Thoracic aorta (tissue), 2 donors: ENCODE results near the gene DOK6. TPM values are rescaled to one million over a fixed set of nuclear protein-coding genes. Genes with fewer than 3 reads are reported as not detected.

Experiments
- ATAC-seq: fragments of 150-250 bp; one replicate; pipeline ENCODE4 v1.8.0; 2017; ENCODE audit warnings: low read depth; ENCODE audit not compliant: insufficient number of reproducible peaks, low FRiP score
- DNase-seq: peaks from one replicate; pipeline ENCODE4 v3.0.0-alpha.2; 2020; ENCODE audit warnings: low spot score
- H3K27ac ChIP-seq, 2 donors: fragments of 200-600 bp; sonication (generic); 1 replicate in 1 of 2; 2 replicates in 1 of 2; pipeline ENCODE4 v1.5.1; 2016; ENCODE audit warnings: mild to moderate bottlenecking in 2 of 2, moderate library complexity in 2 of 2
- H3K27me3 ChIP-seq: fragments of 200-600 bp; sonication (generic); replicated peaks from 2 replicates; pipeline ENCODE4 v1.6.0; 2016; ENCODE audit warnings: mild to moderate bottlenecking; ENCODE audit not compliant: insufficient read depth
- H3K36me3 ChIP-seq: fragments of 200-600 bp; sonication (generic); one replicate; pipeline ENCODE4 v1.5.1; 2016
- H3K4me1 ChIP-seq, 2 donors: fragments of 200-600 bp; sonication (generic); 1 replicate in 1 of 2; 2 replicates in 1 of 2; pipeline versions ENCODE4 v1.5.1 to v1.6.0; 2016; ENCODE audit warnings: low read depth in 2 of 2, mild to moderate bottlenecking in 1 of 2; ENCODE audit not compliant: control insufficient read depth in 1 of 2
- H3K4me3 ChIP-seq: fragments of 200-600 bp; sonication (generic); 2 replicates; pipeline ENCODE4 v1.5.1; 2016; ENCODE audit warnings: mild to moderate bottlenecking
- H3K9me3 ChIP-seq: fragments of 200-600 bp; sonication (generic); 2 replicates; pipeline ENCODE4 v1.5.1; 2016
- total RNA-seq, 2 donors: library from RNA; depleted of rRNA; stranded (reverse); fragments of >200 nt; gene quantifications; one replicate each; pipeline versions ENCODE4 v1.1.0 to v1.2.3, GENCODE V29; 2016
- TF ChIP-seq, protein P1 (sequence below): fragments of 200-600 bp; sonication (generic); IDR thresholded peaks from one replicate; pipeline ENCODE4 v1.5.1; 2019; ENCODE audit warnings: antibody characterized with exemption

Gene DOK6
- total RNA-seq, 2 donors from 2014 or later, result 2.0 to 2.1 TPM

DNA sequence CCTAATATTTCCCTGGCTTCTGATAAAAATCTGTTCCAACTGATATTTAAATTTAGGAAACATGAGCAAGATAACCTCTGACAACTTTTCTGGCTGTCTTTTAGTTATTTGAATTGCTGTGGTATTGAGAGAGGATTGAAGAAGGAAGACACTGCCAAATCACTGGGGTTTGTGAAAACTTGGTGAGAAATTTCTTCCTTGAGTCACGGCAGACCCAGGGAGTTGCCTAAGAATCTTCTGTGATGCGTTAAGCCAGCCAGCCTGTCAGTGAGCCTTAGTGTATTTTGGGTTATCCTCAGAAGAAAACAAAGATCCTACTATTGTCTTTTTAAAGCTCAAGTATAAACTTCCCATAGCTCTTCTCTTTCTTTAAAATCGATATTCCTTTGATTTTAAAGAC lies 17.5 kb upstream of the DOK6 start:
- Histone ChIP-seq H3K4me3 (no peak overlapping the region), H3K9me3 (no peaks in the 10 kb centered on the region), H3K27ac (no peak overlapping the region), H3K36me3 (no peaks in the 10 kb centered on the region), H3K27me3 (no peaks in the 10 kb centered on the region), H3K4me1 (no peaks in the 10 kb centered on the region)
- DNase-seq (no peak), ATAC-seq (no peak)
- TF ChIP-seq, protein P1, sequence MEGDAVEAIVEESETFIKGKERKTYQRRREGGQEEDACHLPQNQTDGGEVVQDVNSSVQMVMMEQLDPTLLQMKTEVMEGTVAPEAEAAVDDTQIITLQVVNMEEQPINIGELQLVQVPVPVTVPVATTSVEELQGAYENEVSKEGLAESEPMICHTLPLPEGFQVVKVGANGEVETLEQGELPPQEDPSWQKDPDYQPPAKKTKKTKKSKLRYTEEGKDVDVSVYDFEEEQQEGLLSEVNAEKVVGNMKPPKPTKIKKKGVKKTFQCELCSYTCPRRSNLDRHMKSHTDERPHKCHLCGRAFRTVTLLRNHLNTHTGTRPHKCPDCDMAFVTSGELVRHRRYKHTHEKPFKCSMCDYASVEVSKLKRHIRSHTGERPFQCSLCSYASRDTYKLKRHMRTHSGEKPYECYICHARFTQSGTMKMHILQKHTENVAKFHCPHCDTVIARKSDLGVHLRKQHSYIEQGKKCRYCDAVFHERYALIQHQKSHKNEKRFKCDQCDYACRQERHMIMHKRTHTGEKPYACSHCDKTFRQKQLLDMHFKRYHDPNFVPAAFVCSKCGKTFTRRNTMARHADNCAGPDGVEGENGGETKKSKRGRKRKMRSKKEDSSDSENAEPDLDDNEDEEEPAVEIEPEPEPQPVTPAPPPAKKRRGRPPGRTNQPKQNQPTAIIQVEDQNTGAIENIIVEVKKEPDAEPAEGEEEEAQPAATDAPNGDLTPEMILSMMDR, result no peak

DNA sequence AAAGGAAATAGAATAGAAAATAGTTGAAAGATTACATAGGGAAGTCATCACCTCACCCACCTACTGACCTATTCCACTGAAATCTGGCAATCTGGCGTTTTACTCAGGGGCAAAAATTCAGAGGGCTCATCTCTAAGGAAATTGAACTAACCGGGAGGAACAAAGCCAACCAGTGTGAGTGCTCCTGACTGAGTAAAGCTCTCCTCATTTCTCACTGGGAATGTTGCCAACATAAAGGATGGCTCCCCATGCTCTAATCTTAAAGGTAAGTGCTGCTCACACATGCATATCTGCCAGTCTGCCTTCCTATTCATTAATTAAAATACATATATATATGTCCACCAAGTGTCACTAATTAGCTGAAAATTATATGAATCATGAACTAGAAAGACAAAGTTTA lies 13.5 kb upstream of the DOK6 start:
- H3K4me3 ChIP-seq, result no peak overlapping the region

DNA sequence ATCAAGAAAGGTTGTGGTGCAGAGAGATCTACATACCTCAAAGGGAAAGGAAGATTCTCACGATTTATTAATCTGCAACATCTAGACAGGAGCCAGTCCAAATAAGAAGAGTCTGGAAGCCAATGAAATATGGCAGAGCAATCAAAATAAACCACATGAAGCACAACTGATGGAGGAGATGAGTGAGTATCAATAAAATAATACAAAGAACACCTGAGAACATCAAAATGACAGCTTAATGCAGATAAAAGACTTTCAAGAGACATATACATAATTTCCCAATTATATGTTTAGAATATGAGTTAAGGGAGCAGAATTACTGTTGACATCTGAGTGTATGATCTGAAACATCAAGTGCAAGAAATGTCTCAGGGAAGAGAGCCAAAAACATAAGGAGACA lies 12.5 kb upstream of the DOK6 start:
- TF ChIP-seq, protein P1, result no peak
- Histone ChIP-seq H3K27ac (no peak overlapping the region), H3K4me3 (no peak overlapping the region), H3K27me3 (no peaks in the 10 kb centered on the region), H3K4me1 (no peaks in the 10 kb centered on the region), H3K9me3 (no peaks in the 10 kb centered on the region), H3K36me3 (no peaks in the 10 kb centered on the region)
- ATAC-seq (no peak), DNase-seq (no peak)

More for the DNA sequence above, 13.5 kb upstream of the DOK6 start:
- Histone ChIP-seq H3K36me3 (no peaks in the 10 kb centered on the region), H3K9me3 (no peaks in the 10 kb centered on the region), H3K27ac (no peak overlapping the region), H3K27me3 (no peaks in the 10 kb centered on the region), H3K4me1 (no peaks in the 10 kb centered on the region)
- TF ChIP-seq, protein P1, result no peak
- ATAC-seq (no peak), DNase-seq (no peak)

DNA sequence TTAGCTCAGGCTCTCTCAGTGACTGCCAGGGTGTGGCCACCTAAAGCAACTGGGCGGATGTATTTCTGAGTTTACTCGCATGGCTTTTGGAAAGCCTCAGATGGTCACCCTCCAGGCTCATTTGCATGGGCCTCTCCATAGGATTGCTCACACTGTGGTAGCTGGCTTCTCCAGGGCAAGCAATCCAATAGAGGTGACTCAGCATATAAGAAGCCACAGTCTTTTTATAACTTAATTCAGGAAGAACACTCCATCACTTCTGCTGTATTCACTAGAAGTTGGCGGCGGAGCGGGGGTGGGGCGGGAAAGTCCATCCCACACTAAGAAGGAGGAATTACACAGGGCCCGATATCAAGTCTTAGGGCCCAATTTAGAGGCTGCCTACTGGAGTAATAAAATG lies 3.6 kb upstream of the DOK6 start:
- Histone ChIP-seq H3K27me3 (no peaks in the 10 kb centered on the region), H3K4me3 (no peak overlapping the region), H3K9me3 (no peaks in the 10 kb centered on the region), H3K36me3 (no peaks in the 10 kb centered on the region), H3K4me1 (peaks cover 0 to 6% of the 10 kb centered on the region in 2 donors), H3K27ac (no peak overlapping the region)
- DNase-seq (no peak), ATAC-seq (no peak)
- TF ChIP-seq, protein P1, result no peak

DNA sequence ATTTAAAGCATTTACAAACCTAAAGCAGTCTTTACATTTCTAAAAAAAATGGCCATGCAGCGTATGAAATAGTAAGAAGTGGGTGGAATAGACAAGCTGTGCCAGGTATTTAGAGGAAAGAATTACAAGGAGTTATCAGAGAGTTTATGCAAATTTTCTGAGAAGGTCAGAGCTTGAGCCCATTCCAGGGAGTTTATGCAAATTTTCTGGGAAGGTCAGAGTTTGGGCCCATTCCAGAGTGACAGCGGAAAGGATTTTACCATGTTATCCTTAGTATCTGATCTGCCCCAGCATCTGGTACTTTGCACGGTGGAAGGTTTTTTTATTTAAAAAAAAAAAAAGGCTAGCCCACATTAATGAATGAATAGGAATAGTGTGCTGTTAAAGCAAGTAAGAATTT lies 1.4 kb upstream of the DOK6 start:
- Histone ChIP-seq H3K4me1 (peaks cover 0 to 11% of the 10 kb centered on the region in 2 donors), H3K36me3 (no peaks in the 10 kb centered on the region), H3K9me3 (no peaks in the 10 kb centered on the region), H3K4me3 (peak overlapping the region; percentile 77), H3K27me3 (no peaks in the 10 kb centered on the region), H3K27ac (no peak overlapping the region)
- TF ChIP-seq, protein P1, result no peak
- DNase-seq (no peak), ATAC-seq (no peak)
